RCC 7860 (cell line): ENCODE data around the gene CTCFL.

ENCODE experiments used
- DNase-seq: peaks from one replicate; pipeline ENCODE4 v3.0.0-alpha.2; 2015; ENCODE audit warnings: low spot score
- FAIRE-seq: peaks from 2 replicates; lab custom pipeline; 2012; peaks lifted over from hg19 to GRCh38; lab: Jason Lieb, UNC

CTCFL gene, protein sequence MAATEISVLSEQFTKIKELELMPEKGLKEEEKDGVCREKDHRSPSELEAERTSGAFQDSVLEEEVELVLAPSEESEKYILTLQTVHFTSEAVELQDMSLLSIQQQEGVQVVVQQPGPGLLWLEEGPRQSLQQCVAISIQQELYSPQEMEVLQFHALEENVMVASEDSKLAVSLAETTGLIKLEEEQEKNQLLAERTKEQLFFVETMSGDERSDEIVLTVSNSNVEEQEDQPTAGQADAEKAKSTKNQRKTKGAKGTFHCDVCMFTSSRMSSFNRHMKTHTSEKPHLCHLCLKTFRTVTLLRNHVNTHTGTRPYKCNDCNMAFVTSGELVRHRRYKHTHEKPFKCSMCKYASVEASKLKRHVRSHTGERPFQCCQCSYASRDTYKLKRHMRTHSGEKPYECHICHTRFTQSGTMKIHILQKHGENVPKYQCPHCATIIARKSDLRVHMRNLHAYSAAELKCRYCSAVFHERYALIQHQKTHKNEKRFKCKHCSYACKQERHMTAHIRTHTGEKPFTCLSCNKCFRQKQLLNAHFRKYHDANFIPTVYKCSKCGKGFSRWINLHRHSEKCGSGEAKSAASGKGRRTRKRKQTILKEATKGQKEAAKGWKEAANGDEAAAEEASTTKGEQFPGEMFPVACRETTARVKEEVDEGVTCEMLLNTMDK

DNA sequence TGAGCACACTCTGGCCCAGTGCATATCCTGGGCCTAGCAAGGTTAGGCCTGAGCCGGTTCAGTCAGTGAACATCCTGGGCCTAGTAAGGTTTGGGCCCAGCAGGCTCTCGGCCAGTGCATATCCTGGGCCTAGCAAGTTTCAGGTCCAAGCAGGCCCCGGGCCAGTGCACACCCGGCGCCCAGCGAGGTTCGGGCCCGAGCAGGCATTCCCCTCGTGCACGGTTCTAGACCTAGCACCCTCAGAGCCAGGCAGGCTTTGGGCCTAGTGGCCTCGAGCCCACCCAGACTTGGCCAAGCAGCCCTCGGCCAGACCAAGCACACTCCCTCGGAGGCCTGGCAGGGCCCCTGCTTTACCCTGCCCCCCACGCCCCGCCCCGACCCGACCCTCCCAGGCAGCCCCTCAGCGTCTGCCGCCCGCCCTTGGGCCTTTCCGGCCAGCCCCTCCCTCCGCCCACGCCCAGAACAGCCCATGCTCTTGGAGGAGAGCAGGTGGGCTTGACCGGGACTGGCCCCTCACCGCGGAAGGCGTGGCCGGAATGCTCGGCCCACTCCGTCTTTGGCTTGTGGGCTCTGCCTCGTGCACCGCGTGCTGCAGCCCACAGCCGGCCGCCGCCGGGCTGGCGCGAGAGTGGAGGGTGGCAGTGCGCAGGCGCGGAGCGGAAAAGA is at the start of gene CTCFL:
CTCFL (minus strand) TSS at position 630 of the 666 bp plus-strand sequence. CDS start 935 bp downstream, outside the sequence.
- FAIRE-seq = no peak

DNA sequence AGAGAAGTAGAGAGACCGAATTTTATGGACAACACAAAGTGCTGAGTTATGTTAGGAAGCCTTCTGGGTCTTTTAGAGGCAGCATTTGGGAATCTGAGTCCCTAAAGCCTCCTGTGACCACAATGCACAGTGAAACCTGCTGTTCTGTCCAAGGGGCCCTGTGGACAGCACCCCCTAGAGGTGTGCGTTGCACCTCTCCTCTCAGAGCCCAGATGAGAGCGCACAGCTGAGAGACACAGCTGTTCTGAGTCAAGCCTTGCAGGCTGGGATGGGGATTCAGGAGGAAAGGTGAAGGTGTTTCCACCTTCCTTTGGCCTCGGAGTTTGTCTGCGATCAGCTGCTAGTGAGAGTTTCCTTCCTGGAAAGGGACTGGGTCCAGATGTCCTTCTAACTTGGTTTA is 49.0 kb upstream of the CTCFL start:
- FAIRE-seq (no peak), DNase-seq (no peak)

More for the DNA sequence above, at the start of gene CTCFL:
- no peak for DNase-seq

DNA sequence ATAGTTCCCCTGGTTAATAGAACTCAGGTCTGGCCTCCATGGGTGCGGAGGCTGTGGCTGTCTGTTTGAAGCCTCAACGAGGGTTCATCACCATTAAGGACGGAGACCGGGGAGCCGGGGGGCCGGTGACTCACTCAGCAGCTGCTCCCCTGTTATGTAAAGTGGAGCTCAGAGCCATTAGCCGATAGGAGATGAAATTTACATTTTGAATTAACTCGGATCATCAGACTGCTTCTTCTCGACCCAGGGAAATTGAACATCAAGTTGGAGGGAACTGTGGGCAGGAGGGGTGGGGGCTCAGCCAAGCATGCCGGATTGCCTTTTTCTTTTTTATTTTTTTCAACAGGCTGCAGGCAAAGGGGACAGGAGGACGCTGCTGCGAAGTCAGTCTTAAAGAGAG is 48.3 kb upstream of the CTCFL start:
- DNase-seq (no peak), FAIRE-seq (no peak)

DNA sequence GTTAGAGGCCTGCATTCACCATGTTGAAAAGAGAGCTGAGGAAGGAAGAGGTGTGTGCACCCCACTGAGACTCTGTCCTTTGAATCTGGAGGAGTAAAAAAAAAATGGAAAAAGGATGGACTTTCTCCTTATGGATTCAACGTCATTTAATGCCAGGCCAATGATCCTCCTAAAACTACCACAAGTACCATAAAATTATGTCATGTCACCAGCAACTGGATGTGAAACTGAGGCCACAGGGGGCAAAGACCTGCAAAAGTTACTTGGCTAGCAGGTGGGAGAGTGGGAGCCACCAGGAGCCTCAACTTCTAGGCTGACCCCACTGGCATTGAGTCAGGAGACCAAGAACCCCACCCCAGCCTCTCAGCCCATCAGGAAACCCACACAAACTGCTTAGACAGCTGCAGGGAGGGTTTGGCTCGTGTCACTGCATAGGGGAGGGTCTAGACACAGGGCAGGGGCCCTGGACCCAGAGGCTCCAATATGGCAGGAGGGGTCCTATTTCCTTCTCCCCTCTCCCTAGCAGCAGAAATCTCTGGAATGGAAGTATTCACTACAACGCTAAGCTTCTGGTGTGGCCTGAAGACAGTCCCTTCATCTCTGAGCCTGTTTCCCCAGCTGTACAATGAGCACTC is 47.0 kb upstream of the CTCFL start:
- no peak for FAIRE-seq
- no peak for DNase-seq

DNA sequence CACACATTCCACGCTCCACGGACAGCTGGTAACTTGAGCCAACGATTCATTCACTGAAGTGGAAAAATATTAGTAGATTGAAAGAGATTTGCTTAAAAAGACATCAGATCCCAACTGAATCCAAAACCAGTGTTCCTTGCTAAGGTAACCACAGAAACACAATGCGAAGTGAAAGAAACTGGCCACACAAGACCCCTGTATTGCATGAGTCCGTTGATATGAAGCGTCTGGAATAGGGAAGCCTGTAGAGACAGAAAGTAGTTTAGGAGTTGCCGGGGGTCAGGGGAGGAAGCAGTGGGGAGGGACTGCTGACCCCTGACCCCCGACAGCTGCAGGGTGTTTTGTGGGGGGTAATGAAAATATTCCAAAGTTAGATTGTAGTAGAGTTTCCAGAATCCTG is 46.0 kb upstream of the CTCFL start:
- no peak for FAIRE-seq
- no peak for DNase-seq

DNA sequence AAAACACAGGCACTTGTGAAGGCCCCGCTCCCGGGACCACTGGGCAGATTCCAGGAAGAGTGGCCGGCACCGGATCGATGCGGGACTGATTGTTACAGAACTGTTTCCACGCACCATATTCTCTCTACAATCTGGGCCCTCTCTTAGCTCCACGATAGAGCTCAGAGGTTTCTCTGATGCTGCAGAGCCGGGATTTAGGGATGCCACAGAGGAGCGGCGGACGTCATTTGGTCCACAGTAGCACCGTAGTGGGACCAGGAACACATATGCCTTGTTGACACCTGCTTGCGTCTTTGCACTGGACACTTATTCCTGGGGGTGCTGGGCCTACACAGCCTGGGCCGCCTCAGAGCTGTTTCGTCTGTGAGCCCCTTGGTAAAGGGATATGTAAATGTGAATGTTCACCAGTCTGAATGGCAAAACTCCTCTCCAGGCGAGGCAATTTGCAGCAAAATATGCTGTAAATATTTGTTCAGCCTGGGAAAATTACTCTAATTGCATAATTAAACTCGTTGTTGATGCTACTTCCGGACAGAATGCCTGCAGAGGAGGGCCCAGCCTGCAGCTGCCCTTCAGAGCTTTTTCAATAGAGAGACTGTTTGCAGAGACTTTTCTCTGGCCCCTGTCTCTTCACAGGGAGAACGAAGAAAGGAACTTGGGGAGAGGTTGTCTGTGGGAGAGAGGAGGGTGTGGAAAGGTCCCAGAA is 45.4 kb upstream of the CTCFL start:
- FAIRE-seq (no peak), DNase-seq (no peak)

DNA sequence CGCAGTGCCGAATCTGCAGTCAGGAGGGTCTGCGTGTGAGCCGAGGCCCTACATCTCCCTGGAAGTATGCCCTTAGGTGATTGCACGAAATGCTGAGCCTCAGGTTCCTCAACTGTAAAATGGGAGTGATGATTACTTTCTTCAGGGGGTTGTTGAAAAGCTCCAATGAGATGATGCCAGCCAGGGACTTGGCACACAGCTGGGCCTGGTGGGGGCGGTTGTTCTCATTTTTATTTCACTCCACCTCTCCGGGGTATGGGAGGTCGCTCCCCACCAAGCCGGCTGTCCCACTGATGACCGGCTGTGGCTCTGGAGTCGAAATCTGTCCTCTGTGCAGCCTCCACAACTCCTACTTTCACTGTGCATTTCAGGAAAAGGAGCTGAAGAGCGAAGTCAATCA is 44.0 kb upstream of the CTCFL start:
- no peak for FAIRE-seq
- DNase-seq = no peak

DNA sequence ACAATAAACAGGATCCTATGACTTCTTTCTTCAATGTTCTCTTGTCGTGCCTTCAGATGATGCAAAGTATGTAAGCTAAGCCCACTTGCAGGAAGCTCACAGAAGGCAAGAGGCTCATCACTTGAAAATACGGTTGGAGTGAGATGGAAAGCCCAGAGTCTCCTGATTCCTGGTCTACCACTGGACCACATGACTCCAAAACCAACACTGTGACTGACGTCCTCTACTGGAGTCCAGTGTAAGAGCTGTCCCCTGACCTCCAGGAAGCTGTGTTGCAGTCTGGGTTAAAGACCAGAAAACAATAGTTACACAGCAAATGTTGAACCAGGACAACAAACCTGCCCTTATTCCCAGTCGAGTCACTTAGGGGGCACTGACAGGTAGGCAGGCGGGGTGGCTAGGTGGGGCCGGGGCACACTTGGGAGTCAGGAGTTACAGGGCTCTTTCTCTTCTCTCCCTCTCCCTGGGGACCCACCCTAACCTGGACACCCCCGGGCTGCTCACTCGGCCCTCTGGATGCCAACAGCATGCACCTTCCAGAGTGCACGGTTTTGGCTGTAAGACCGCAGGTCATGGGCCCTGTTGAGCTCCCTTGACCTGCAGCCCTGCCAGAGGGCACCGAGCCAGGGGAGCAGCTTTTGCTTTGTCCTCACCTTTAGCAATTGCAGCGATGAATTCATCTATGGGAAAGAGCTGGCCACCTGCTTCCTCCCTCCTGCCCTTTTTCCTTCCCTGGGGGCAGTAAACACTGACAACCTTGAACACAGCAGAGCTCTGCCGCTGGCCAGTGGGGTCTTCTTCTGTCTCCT is 43.4 kb upstream of the CTCFL start:
- no peak for FAIRE-seq
- DNase-seq = no peak

DNA sequence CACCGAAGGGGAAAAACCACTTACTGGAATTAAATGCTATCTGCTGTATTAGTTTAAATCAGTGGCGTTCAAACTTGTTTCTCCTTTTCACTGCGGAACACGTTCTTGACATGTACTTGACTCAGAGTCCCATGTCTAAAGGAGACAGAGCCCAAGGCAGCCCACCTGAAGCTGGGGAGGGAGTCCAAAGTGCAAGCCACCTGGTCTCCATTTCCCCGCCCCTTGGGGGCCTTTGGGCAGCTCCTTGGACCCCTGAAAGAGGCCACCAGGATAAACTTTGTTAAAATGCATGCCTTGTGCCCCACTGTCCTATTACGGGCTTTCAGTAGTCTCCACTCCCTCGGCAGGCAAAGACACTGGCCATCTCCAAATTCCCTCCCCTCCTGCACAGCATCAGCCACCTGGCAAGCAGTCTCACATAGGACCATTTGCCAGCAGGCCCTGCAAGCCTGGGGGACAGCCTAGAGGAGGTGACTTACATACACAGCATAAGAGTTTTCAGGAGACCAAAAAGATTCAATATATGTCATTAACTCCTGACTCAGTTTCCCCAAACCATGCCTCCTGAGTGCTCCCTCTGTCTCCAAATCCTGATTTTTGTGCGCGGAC is 42.6 kb upstream of the CTCFL start:
- FAIRE-seq (no peak), DNase-seq (no peak)

DNA sequence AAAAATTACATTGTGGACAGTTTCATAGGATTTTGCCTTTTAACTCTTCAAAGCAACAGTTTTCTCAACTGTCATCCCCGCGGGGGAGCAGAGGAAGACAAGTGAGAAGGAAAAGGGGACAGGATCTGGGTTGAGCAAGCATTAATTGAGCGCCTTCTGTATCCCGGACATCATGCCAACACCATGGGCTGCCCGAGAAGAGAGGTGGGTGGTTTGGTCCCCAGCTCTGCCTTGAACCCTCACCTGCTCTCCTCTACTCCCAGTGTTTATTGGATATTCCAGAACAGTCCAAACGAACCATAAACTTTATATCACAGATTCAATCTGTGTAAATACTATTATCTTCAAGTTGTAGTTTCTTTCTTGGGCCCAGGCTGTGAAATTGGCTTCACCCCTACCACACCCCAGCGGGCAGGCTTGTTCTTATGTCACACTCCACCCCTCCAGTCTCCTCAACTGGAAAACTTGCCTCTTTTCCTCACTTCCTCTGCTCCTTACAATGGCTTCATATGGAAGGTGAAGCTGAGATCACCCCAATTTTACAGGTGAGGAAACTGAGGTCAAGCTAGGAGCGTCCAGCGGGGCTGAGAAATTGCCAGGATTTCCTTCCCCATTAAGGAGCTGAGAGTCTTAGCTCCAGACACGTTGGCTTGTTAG is 42.0 kb upstream of the CTCFL start:
- FAIRE-seq (no peak), DNase-seq (no peak)

DNA sequence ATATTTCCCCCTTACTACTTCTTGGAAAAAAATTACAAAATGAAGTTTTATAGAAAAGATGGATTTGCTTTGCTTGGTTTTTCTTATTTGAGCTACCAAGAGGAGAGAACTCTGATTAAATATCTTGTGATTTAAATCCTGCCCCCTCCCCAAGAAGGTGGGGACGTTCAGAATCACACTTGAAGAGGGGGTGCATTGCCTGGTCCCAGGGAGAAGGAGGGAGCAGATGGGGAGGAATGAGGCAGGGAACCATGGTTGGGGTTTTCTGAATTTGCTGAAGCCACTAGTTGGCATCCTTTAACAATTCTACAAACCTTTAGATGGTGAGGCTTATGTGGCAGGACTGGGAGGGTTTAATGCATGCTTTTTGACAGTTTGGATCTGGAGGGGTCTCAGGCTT is 41.5 kb upstream of the CTCFL start:
- FAIRE-seq (no peak), DNase-seq (no peak)

DNA sequence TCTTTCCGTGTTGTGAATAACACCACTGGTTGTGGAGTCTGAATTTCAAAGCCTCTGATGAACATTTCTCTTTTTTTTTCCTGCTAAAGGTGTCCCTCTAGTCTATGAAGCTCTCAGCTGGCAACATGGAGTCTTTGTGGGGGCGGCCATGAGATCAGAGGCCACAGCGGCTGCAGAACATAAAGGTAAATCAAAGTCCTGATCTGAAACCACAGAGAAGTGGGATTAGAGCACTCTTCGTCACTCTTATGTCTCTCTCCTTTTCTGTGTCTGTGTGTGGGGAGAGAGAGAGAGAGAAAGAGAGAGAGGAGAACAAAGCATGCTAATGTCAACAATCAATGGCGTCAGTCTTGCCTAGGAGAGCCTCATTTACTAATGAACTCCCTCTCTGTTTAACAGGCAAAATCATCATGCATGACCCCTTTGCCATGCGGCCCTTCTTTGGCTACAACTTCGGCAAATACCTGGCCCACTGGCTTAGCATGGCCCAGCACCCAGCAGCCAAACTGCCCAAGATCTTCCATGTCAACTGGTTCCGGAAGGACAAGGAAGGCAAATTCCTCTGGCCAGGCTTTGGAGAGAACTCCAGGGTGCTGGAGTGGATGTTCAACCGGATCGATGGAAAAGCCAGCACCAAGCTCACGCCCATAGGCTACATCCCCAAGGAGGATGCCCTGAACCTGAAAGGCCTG is 40.2 kb upstream of the CTCFL start:
- DNase-seq (no peak), FAIRE-seq (no peak)

DNA sequence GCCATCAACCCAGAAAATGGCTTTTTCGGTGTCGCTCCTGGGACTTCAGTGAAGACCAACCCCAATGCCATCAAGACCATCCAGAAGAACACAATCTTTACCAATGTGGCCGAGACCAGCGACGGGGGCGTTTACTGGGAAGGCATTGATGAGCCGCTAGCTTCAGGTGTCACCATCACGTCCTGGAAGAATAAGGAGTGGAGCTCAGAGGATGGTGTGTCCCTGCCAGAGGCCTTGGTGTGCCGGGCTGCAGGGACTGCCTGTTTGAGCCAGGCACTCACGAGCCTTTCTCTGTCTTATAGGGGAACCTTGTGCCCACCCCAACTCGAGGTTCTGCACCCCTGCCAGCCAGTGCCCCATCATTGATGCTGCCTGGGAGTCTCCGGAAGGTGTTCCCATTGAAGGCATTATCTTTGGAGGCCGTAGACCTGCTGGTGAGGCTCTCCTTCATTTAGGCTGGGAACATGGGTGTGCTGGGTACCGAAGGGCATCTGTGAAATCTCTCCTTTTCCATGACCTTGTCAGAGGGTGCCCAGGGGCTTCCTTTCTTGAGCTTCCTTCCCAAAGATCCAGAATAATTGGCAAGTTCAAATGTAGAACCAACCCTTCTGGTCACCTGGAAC is 39.4 kb upstream of the CTCFL start:
- no peak for DNase-seq

DNA sequence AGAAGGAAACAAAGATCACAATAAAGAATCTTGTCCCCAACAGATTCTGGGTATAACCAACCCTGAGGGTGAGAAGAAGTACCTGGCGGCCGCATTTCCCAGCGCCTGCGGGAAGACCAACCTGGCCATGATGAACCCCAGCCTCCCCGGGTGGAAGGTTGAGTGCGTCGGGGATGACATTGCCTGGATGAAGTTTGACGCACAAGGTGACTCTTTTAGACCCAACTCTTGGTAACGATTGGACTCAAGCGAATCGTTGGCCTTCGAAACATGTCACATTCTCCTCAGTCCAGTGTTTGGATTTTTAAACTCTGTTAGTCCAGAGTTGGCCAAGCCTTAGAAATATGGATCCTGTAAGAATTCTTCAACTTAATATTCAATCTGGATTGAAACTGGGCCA is 38.6 kb upstream of the CTCFL start:
- FAIRE-seq (no peak), DNase-seq (no peak)

More for the DNA sequence above, 39.4 kb upstream of the CTCFL start:
- FAIRE-seq = no peak

DNA sequence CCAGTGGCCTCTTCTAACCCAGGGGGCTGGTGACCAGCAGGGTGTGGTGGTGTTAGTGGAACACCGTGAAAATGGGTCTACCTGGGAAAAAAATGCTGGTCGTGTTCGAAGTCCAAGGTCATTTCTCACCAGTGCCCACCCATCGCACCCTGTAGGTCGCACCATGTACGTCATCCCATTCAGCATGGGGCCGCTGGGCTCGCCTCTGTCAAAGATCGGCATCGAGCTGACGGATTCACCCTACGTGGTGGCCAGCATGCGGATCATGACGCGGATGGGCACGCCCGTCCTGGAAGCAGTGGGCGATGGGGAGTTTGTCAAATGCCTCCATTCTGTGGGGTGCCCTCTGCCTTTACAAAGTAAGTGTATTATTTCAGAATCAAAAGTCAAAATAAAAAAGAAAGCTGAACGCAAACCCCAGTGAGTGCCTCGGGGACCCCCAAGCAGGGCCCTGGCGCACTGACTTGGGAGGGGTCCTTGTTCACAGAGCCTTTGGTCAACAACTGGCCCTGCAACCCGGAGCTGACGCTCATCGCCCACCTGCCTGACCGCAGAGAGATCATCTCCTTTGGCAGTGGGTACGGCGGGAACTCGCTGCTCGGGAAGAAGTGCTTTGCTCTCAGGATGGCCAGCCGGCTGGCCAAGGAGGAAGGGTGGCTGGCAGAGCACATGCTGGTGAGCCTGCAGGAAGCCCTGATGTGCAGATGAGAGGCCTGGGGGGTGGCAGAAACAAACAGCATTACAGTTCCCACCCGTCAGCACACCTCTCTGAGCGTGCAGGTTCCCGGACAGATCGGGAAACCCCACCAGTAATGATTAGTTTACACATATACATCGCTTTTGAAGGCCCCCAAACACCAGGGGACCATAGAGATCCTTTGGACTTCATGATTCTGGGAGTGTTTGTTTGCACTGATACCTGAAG is 37.9 kb upstream of the CTCFL start:
- no peak for FAIRE-seq
- no peak for DNase-seq

DNA sequence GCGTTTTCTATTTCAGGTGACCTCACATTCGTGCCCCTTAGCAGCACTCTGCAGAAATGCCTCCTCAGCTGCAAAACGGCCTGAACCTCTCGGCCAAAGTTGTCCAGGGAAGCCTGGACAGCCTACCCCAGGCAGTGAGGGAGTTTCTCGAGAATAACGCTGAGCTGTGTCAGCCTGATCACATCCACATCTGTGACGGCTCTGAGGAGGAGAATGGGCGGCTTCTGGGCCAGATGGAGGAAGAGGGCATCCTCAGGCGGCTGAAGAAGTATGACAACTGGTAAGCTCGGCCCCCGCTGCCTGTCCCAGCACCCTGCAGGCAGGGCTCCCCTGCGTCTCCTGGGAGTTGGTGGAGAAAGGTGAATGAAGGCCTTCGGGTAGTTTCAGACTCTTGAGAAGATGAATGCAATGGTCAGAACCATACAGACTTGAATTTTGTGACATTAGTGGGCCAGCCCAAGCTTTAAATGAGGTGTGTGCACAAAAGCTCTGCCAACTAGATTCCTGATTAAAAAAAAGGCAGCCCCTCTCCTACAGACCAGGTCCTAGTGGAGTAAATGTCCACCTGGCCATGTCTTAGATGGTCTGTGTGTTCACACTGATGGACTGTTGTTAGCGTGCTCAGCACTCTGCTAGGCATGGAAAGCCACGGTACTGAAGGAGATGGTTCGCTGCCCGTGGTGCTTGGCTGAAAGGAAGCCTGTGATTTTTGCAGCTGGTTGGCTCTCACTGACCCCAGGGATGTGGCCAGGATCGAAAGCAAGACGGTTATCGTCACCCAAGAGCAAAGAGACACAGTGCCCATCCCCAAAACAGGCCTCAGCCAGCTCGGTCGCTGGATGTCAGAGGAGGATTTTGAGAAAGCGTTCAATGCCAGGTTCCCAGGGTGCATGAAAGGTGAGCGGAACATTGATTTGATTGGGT is 36.7 kb upstream of the CTCFL start:
- FAIRE-seq (no peak), DNase-seq (no peak)
